ENCODE measurements around the gene LAMA1. TPM values are rescaled to one million over a fixed set of nuclear protein-coding genes. Genes with fewer than 3 reads are reported as not detected.

Gene LAMA1
- total RNA-seq, 1 experiment from 2014 or later, result 4.4 TPM

DNA sequence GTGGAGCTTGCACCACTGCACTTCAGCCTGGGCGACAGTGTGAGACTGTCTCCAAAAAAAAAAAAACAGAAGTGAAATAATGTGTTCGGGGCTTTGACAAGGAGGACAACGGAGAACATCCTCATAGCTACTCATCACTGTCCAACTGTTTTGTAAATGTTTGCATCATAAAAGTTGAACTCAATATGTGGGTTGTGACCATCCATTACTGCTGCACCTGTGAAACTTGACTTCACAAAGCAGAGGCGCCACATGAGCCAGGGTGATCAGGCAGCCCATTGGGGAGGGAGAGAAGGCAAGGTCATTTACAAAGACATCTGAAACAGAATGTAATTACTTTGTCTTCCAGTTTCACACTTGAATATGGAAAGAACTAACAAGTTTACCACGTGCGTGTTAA lies 61.6 kb downstream of the LAMA1 start:
- DNase-seq (ENCODE audit: low read depth), result no peak

DNA sequence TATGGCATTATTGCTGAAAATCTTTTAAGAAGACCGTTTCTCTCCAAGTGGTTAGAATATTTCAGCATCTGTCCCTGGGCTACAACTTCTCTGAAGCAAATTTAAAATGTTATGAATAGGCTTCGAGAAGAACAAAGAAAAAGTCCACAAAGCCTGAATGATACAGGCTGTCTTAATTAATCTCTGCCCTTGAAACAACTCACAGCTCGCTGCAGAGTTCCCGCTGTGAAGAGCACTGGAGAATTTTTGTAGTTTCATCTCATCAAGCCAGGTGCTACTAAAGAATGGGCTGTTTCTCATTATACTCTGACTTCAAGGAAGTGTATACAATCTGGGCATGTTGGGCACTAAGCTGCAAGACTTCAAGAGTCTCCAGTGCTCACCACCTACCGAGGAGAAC lies 67.6 kb downstream of the LAMA1 start:
- DNase-seq (ENCODE audit: low read depth), result no peak

DNA sequence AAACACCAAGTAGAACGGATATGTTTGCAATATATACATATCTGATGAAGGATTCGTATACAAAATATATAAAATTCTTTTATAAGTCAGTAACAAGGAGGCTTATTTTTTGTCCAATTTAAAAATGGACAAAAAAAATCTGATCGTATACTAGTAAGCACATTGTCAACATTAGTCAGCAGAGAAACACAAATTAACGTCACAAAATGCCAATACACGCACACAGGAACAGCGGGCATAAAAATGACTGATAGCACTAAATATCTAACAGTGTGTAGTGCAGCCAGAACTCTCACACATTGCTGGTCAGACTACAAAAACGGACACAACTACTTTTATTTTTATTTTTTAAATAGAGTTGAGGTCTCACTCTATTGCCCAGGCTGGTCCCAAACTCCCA lies 69.5 kb downstream of the LAMA1 start:
- no peak for DNase-seq (ENCODE audit: low read depth)

DNA sequence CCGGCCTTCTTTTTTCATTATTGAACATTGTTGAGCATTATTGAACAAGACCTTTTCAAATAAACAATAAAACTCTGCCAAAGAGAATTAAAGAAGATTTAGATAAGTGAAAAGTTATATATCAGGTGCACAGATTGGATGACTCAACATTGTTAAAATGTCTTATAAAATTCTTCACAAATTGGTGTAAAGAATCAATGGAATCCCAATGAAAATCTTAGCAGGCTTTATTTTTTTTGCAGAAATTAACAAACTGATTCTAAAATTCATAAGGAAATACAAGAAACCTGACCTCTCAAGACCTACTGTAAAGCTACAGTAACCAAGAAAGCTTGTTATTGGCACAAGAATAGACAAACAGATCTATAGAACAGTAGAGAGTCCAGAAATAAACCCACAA lies 70.3 kb downstream of the LAMA1 start:
- DNase-seq (ENCODE audit: low read depth), result no peak

DNA sequence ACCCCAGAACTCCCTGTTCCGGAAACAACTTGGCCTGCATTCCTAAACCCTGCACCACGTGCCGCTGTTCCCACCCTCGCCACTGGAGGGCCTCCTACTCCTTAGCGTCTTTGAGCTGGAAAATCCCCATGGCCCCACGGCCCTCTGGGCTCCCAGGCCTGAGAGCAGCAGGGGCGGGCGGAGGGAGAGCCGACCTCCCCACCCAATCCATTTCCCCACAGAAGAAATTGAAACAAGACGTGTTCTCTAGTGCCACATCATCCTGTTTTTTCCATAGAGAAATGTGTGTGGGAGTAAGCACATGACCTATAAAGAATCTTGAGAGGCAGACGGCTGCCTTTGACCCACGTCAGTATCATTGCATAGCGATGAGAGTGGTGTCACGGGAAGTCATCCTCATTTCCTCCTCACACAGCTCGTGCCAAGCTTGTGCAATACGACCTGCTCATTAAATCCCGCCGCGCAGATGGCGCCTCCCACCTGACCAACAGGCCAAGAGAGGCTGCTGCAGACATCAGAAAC lies 79.2 kb downstream of the LAMA1 start:
- DNase-seq (ENCODE audit: low read depth), result peak; percentile 86

DNA sequence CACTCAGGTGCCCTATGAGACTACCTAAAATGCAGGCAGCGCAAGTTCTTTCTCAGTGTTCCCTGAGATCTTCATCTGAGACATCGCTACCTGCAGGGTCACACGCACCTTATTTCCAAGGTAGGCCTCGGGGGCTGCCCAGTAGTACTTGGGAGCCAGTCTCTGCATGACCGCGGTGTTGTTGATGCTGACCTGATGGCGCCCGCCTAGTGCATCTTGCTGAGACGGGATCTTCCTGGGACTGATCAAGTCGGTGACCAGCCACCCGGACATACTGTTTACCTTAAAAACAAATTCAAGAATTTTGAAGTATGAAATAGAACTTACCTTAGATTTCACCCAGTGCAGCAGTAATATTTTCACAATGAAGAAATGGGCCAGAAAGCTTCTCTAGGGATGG lies 80.1 kb downstream of the LAMA1 start:
- no peak for DNase-seq (ENCODE audit: low read depth)

DNA sequence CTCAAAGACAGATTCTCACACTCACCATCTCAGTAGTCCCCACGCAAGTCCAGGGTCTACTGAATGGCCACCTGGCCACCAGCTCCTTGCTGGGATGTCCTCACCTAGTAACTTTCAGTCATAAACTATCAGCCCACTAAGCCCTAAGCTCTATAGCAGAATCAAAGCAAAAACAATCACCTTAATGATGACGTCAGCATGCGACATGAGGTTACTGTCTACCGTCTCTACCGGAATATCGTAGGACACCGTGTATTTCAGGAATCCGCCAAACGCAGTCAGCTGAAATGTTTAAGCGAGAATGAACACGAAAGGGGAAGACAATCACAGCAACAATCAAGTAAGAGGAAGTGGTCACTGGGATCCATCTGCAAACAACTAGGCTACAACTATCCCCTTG lies 81.8 kb downstream of the LAMA1 start:
- no peak for DNase-seq (ENCODE audit: low read depth)

DNA sequence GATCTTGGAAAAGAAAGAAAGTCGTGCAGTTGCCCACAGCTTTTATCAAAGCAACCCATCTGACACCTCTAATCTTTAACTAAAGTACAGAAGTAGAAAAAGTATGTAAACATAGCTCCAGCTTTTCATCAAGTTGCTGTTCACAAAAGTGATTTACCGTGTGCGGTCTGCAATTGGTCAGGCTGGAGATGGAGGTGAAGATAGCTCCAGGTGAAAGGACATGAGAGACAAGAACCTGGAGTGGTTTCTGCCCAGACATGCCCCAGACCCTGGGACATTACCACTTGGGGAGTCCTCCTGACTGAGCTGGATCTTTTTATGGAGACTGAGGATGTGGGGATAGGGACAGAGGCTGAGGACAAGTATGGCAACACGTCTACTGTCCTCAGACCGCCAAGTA lies 82.7 kb downstream of the LAMA1 start:
- DNase-seq (ENCODE audit: low read depth), result no peak

DNA sequence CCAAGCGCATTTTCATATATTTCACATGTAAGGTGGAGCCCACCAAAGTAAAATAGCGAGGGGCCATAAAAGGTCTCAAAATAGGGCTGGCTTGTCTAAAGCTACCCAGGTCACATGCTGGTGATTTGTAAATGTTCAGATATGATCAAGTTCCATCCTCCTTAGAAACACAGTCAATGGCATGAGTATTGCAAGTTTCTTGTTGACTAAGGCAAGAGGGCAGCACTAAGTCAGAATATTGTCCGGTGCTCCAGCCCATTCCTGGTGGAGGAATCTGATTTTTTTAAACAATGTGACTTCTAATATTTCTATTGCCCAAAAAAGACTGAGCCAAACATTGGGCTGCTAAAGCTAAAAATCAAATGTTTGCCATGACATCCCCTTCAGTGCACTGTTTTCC lies 85.1 kb downstream of the LAMA1 start:
- DNase-seq (ENCODE audit: low read depth), result no peak

DNA sequence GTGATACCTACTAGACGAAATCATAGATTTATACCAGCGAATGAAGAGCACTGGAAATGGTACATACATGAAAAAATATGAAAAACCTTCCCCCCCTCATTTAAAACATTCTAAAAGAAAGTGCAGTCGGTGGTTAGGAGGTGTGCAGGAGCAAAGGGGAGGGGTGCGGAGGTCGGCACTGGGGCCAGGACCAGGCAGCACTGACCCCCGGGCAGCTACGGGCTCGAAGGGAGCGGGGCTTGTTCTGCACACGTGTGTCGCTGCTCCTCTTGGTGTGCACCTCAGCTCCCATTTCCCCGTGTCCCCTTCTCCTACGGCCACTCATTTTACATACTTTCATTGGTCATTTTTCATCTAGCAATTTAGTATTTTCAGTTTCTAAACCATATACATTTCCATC lies 89.0 kb downstream of the LAMA1 start:
- DNase-seq (ENCODE audit: low read depth), result no peak

DNA sequence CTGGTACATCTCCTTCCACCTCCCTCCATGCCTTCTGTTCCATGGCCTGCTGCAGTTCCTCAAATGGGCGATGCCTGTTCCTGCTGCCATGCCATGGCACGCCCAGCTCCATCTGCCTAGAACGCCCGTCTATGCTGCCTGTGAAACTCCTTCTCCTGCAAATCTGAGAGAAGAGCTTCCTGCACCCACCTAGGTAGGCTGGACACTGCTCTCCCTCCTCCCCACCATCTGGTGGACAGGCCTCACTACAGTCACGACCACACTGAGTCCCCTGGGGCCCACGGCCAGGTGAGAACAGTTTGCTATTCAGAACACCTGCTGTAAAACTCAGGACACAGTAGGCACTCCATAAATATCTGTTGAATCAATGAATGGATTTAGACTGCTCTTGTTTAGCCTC lies 92.4 kb downstream of the LAMA1 start:
- DNase-seq (ENCODE audit: low read depth), result no peak

DNA sequence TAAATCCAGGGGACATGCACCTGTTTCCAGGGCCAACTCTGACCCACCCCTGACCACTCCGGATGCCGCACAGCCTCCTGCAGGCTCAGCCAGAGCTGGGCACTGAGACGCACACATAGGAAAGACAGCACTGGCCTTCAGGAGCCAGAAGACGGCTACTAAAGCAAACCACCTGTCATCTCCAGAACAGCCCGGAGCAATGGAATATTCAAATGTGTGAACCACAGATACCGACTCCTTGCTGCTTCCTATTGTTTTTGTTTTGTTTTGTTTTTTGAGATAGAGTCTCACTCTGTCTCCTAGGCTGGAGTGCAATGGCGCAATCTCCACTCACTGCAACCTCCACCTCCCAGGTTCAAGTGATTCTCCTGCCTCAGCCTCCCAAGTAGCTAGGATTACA lies 94.0 kb downstream of the LAMA1 start:
- DNase-seq (ENCODE audit: low read depth), result no peak

DNA sequence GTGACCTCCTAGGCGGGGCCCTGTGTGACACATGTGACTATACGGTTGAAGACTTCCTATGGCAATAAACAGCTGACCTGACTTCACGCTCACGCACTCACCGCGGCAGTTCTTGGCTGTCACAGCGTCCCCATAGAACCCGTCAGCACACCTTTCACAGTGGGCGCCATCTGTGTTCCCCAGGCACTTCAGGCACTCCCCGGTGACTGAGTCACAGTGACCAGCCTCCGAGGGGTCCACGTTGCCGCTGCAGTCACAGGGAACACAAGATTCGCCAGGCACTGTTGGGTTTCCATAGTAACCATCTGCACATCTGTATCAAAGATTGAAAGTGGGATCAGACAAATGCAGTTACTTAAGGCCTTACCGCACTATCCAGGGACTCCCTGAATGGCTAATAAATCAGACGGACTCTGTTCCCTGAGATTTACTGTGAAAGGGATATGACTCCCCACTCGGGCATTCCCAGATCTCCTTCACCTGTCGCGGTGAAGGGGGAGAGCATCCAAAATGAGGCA lies 94.5 kb downstream of the LAMA1 start:
- DNase-seq (ENCODE audit: low read depth), result no peak

DNA sequence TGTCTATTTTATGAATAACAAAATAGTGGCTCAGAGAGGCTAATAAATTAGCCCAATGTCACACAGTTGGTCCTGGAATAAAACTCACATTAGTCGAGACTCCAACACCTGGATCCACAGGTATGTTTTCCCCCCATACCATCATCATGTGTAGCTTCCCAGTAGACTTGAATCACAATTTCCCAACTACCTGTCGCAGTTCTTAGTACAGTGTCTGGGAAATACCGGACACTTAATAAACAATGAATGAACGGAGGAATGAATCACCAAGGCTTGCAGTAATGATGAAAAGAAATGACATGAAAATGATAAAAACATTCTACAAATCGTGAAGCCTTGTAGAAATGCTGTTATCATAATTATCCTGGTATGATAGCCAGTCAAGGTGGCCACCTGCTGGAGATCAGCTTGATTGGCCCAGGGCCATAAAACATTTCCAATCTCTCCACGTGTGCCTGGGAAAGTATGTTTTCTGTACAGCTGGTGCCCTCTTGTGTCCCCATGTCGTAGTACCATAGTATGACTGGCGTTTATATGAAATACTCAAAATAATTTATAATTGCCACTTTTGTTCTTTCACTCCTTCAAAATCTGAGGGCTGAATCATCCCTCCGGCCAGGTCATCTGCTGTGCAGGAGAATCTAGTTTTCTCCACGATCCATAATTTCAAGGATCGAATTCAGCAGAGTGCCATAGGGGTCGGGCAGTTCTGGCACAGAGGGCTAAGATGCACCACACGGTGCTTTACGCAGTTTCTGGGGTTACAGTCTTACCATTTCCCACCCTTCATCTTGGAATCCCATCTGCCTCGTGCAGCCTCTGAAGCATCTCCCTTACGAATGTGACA lies 95.4 kb downstream of the LAMA1 start:
- DNase-seq (ENCODE audit: low read depth), result peak; percentile 42

DNA sequence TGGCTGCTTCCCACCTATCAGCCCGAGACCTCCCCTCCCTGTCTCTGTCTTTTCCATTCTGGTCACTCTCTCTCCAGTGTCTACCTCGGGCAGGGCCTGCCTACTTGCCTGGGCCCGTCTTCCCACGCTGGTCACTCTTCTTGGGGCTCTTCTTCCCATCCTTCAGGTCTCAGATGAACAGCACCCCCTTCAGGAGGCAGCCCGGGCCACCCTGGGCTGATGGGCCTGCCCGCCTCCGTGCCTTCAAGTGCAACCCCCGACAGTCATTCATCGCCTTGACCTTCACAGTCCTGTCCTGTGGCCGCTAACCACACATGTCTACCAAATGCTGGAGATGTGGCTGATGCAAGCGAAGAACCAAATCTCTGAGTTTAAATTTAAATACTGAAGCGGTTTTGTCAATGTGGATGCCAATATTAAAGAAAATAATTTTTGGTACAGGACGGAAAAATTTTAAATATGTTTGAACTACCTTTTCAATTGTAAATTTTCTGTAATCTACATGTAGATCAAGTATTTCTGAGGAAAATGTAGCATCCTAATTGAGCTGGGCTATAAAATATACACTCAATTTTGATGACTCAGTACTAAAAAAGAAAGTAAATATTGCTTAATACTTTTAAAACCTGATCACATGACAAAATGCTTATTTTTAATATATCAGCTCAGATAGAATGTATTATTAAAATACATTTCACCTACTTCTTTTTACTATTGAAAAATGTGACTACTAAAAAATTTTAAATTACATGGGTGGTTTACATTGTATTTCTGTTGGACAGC lies 96.4 kb downstream of the LAMA1 start:
- no peak for DNase-seq (ENCODE audit: low read depth)

DNA sequence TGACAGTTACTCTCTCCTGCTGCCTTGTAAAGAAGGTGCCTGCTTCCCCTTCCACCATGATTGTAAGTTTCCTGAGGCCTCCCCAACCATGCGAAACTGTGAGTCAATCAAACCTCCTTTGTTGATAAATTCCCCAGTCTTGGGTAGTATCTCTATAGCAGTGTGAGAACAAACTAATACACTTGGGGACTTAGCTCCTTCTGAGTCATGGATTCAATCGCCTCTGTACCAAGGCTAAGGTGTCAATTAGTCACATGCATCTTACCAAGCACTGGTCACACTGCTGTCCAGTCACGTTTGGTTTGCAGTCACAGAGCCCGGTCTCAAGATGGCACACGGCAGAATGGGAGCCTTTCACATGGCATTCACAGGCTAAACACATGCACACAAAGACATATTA lies 100.6 kb downstream of the LAMA1 start:
- no peak for DNase-seq (ENCODE audit: low read depth)

DNA sequence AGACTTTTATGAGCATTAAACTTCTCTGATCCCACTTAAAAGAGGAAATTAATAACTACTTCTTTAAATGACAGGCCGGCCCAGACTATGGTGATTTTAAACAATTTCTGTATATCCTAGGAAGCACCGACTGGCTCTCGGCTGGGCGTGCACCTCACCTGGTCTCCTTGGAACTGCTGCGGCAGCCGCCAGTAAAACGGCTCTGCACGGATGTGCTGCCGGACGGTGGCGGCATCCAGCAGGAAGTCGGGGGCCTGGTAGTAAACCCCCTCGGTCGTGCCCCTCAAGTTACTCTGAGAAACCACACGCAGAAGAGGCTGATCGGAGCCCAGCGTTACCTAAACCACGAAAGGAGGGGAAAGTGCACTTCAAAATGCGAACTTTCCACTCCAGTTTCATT lies 106.5 kb downstream of the LAMA1 start:
- DNase-seq (ENCODE audit: low read depth), result no peak

DNA sequence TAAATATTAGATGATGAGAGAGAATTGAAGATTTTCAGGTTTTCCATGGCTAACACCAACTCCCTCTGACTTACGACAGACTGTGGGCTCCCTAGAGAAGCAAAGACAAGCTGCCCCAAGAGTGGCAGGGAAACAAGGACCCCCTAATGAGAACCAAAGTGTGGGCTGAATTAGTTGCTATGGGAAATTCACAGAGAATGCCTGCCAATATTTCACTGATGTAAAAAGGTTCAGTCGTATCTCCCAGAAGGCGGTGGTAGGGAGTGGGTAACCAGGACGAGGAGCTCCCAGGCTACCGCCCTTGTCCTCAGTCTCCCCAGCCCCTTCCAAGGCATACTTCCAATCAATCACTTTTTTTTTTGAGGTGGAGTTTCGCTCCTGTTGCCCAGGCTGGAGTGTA lies 113.6 kb downstream of the LAMA1 start:
- no peak for DNase-seq (ENCODE audit: low read depth)

DNA sequence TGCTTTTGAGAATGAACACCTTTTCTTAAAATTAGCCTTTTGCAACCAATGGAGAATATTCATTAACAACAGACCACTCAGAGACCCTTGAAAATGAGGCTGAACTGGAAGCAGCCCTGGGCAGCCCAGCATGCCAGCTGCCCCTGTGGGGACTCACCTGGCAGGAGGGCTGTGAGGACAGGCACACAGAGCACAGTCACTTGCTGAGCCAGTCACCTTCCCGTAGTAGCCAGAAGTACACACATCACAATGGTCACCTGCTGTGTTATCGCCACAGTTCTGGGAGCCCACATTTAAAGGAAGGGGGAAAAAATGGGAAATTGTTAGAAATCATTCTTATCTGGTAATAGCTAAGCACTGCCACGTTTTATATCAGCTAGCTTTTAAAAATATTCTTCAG lies 115.5 kb downstream of the LAMA1 start:
- no peak for DNase-seq (ENCODE audit: low read depth)

DNA sequence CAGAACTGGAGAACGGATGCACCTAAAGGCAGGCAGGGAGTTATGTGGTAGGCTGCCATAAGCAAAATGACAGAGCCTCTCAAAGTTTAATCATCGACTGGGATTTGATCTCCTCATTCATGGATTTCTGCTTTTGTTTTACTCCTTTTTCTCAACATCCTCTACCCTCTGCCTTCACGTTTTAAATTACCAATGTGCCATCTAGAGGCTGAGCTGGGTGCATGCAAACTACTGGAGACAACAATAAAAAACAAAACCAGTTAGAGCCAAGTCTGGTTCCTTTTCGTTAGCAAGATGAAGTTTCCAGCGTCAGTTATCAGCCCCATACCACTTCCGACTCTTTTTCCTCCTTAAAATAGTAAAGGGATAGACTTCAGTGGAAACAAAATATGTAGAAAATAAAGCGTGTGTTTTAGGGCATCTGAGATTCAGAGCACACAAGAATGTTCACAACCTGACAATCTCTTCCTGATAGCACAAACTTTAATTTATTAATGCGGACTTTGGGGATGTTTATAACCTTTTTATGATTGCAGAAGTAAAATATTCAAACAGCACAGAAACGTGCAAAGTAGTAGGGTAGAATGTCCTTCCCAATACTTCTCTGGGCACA lies 117.0 kb downstream of the LAMA1 start:
- peak; percentile 3 for DNase-seq (ENCODE audit: low read depth)

DNA sequence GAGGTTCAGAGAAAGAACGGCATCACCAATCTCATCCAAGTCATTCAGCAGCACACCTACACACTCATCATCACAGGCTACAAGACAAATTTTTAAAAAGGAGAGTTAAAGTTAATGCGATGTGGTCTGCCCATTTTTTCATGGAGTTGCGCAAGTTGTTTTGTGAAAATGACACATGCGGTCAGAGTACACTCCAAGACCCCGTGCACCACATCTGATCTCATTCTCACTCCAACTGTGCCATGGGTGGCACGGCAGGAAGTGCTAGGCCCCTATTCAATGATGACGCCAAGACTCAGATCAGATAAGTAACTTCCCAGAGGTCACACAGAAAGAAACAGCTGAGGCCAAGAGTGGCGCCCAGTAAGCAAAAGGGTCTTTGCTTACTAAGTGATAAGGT lies 119.8 kb downstream of the LAMA1 start:
- DNase-seq (ENCODE audit: low read depth), result peak; percentile 8

DNA sequence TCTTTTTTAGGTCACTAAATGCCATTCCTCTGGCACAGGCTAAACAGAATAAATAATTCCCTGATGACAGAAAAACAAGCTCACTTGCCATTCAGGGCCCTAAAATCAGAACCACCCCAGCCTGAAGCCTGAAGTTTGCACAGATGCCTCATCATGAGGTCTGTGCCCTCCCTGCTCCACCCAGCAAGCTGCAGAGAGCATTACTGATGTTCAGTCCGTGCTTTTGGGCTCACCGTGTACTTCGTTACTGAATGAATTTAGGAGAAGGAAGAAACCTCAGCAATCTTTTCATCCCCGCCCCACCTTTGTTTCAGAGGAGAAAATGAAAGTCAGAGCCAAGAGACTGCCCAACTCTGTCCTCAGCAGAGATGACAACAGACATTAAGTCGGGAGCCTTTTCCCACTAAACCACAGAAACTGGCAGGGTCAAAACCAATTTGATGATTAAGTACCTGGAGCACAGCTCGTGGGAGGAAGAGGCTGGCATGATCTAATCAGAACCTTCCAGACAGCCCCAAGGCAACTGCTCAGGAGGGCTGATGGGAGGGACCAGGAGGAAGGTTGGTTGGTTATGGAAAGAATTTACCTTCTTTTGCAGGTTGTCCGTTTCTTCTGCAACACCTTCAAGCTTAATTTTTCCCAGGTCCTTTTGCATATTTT lies 122.7 kb downstream of the LAMA1 start:
- DNase-seq (ENCODE audit: low read depth), result peak; percentile 38

All from Daoy (cell line).